ENCODE data around the gene ERMARD.

ERMARD gene

GRCh38 chr6:169720207-169720855 lies 31.1 kb upstream of the ERMARD start:
- Histone ChIP-seq H3K4me2 (ENCODE audit: low read depth, low read length, poor library complexity, severe bottlenecking) (peak overlapping the region; percentile 95), H3K79me2 (ENCODE audit: insufficient read depth, low read length) (peaks cover 55% of the 10 kb centered on the region), H3K27me3 (ENCODE audit: low read length) (no peaks in the 10 kb centered on the region), H3F3A (ENCODE audit: insufficient read depth) (peaks cover 20% of the 10 kb centered on the region), H3K36me3 (ENCODE audit: low read length) (peaks cover 21% of the 10 kb centered on the region; the same call in 1 of the 2 replicates), H3K9me3 (ENCODE audit: insufficient read depth, low read length) (no peaks in the 10 kb centered on the region), H3K9me2 (replicated peaks; ENCODE audit: insufficient read depth, low read length) (no peaks in the 10 kb centered on the region), H2AFZ (ENCODE audit: low read depth, low read length, severe bottlenecking) (no peak overlapping the region), H3K9ac (ENCODE audit: low read length) (no peak overlapping the region), H3K4me3 (ENCODE audit: insufficient read depth, low read length, poor library complexity, severe bottlenecking) (no peak overlapping the region), H3K27ac (ENCODE audit: low read depth, low read length) (no peak overlapping the region), H4K20me1 (ENCODE audit: low read depth, low read length) (peaks cover 21% of the 10 kb centered on the region)
- no peak for TF ChIP-seq EZH2phosphoT487 (conservative IDR thresholded peaks at IDR 0.05; ENCODE audit: low read length)
- TF ChIP-seq CTCF (IDR thresholded peaks at IDR 0.05; ENCODE audit: insufficient read depth, low read length, poor library complexity, severe bottlenecking) = no peak

- H3F3A ChIP-seq (ENCODE audit: insufficient read depth) = peaks cover 34% of the 10 kb centered on the region
- H3K9me3 ChIP-seq (ENCODE audit: insufficient read depth, low read length) = no peaks in the 10 kb centered on the region
- peak overlapping the region; percentile 78 for H3K4me3 ChIP-seq (ENCODE audit: insufficient read depth, low read length, poor library complexity, severe bottlenecking)
- H3K9ac ChIP-seq (ENCODE audit: low read length) = peak overlapping the region; percentile 78
- H4K20me1 ChIP-seq (ENCODE audit: low read depth, low read length) = peaks cover 21% of the 10 kb centered on the region
- H3K36me3 ChIP-seq (ENCODE audit: low read length) = peaks cover 8% of the 10 kb centered on the region; the same call in 1 of the 2 replicates
- peak overlapping the region; percentile 95 for H3K4me2 ChIP-seq (ENCODE audit: low read depth, low read length, poor library complexity, severe bottlenecking)
- H3K27me3 ChIP-seq (ENCODE audit: low read length) = no peaks in the 10 kb centered on the region
- H2AFZ ChIP-seq (ENCODE audit: low read depth, low read length, severe bottlenecking) = peak overlapping the region; percentile 64
- TF ChIP-seq EZH2phosphoT487 (conservative IDR thresholded peaks at IDR 0.05; ENCODE audit: low read length) (no peak), CTCF (IDR thresholded peaks at IDR 0.05; ENCODE audit: insufficient read depth, low read length, poor library complexity, severe bottlenecking) (no peak)
- H3K79me2 ChIP-seq (ENCODE audit: insufficient read depth, low read length) = peaks cover 55% of the 10 kb centered on the region
- no peaks in the 10 kb centered on the region for H3K9me2 ChIP-seq (replicated peaks; ENCODE audit: insufficient read depth, low read length)
- peak overlapping the region; percentile 73 for H3K27ac ChIP-seq (ENCODE audit: low read depth, low read length)
These were observed 28.8 kb upstream of the ERMARD start for GRCh38 chr6:169722362-169723199.

GRCh38 chr6:169723200-169723909 lies 28.1 kb upstream of the ERMARD start:
- Histone ChIP-seq H2AFZ (ENCODE audit: low read depth, low read length, severe bottlenecking) (peak overlapping the region; percentile 64), H3K27ac (ENCODE audit: low read depth, low read length) (peak overlapping the region; percentile 73), H3K4me3 (ENCODE audit: insufficient read depth, low read length, poor library complexity, severe bottlenecking) (peak overlapping the region; percentile 78), H3K9ac (ENCODE audit: low read length) (peak overlapping the region; percentile 78), H3K79me2 (ENCODE audit: insufficient read depth, low read length) (peaks cover 50% of the 10 kb centered on the region), H3K36me3 (ENCODE audit: low read length) (peaks cover 3% of the 10 kb centered on the region; the same call in 1 of the 2 replicates), H3K9me2 (replicated peaks; ENCODE audit: insufficient read depth, low read length) (no peaks in the 10 kb centered on the region), H3K4me2 (ENCODE audit: low read depth, low read length, poor library complexity, severe bottlenecking) (peak overlapping the region; percentile 95), H4K20me1 (ENCODE audit: low read depth, low read length) (peaks cover 21% of the 10 kb centered on the region), H3F3A (ENCODE audit: insufficient read depth) (peaks cover 34% of the 10 kb centered on the region), H3K9me3 (ENCODE audit: insufficient read depth, low read length) (no peaks in the 10 kb centered on the region), H3K27me3 (ENCODE audit: low read length) (no peaks in the 10 kb centered on the region)
- TF ChIP-seq EZH2phosphoT487 (conservative IDR thresholded peaks at IDR 0.05; ENCODE audit: low read length) = no peak
- TF ChIP-seq CTCF (IDR thresholded peaks at IDR 0.05; ENCODE audit: insufficient read depth, low read length, poor library complexity, severe bottlenecking) = no peak
